Measurements from ENCODE around the gene TRAPPC5. TPM values are rescaled to one million over a fixed set of nuclear protein-coding genes. Genes with fewer than 3 reads are reported as not detected.

Gene TRAPPC5
- total RNA-seq, 1 experiment from 2014 or later: 101 TPM

- H3K4me2 ChIP-seq (ENCODE audit: low read length): no peak overlapping the region
- RAD21 ChIA-PET (ENCODE audit: low non-redundant PET in 1 of 2, low total read pairs in 2 of 2, uncharacterized antibody in 2 of 2, unreplicated experiment in 2 of 2): no interaction called here
- H3K27ac ChIP-seq (ENCODE audit: low read depth, low read length): no peak overlapping the region
- H4K20me1 ChIP-seq (ENCODE audit: insufficient read depth): no peaks in the 10 kb centered on the region
- ATAC-seq (no peak), DNase-seq (ENCODE audit: low read depth, low spot score) (no peak)
- no peak overlapping the region for H3K4me3 ChIP-seq (replicated peaks in 1 of 2; ENCODE audit: low read depth in 1 of 2, low read length in 2 of 2)
- H2AFZ ChIP-seq (ENCODE audit: low read depth, low read length, poor library complexity, severe bottlenecking): no peak overlapping the region
- intact Hi-C loops (cut with micrococcal nuclease): no loop called here
- peaks cover 3 to 10% of the 10 kb centered on the region in 2 experiments; a peak in 3 of 4 replicates for H3K4me1 ChIP-seq (ENCODE audit: control insufficient read depth in 1 of 2, insufficient read depth in 2 of 2, low read length in 2 of 2)
- TF ChIP-seq EZH2phosphoT487 (IDR thresholded peaks at IDR 0.05; ENCODE audit: borderline replicate concordance): no peak
- TF ChIP-seq CBX3 (IDR thresholded peaks at IDR 0.05; ENCODE audit: low read depth): no peak
- no peak for TF ChIP-seq SRF (IDR thresholded peaks at IDR 0.05; ENCODE audit: low read depth)
- no peak for TF ChIP-seq SIN3A (IDR thresholded peaks at IDR 0.05; ENCODE audit: low read depth)
- TF ChIP-seq POLR2A (IDR thresholded peaks at IDR 0.05; ENCODE audit: borderline replicate concordance, extremely low read depth, insufficient read depth, insufficient read length): no peak
- TF ChIP-seq REST (IDR thresholded peaks at IDR 0.05; ENCODE audit: low read depth): no peak
- TF ChIP-seq ZNF274 (IDR thresholded peaks at IDR 0.05; ENCODE audit: low read depth, low read length): no peak
- TF ChIP-seq FOSL1 (IDR thresholded peaks at IDR 0.05; ENCODE audit: low read depth): no peak
- no peak for TF ChIP-seq ELF1 (IDR thresholded peaks at IDR 0.05; ENCODE audit: borderline replicate concordance, low read depth)
- TF ChIP-seq TCF7L2 (IDR thresholded peaks at IDR 0.05; ENCODE audit: borderline replicate concordance, extremely low read depth, insufficient read depth, insufficient read length): no peak
- no peak for TF ChIP-seq CTCF (IDR thresholded peaks at IDR 0.05 in 2 of 3, conservative IDR thresholded peaks at IDR 0.05 in 1 of 3; ENCODE audit: borderline replicate concordance in 1 of 3, insufficient read depth in 1 of 3, low read depth in 2 of 3, low read length in 2 of 3)
- no peak for TF ChIP-seq ZBTB33 (IDR thresholded peaks at IDR 0.05; ENCODE audit: extremely low read depth, insufficient replicate concordance, low read length)
- TF ChIP-seq EGR1 (IDR thresholded peaks at IDR 0.05; ENCODE audit: low read depth): no peak
- TF ChIP-seq CEBPB (IDR thresholded peaks at IDR 0.05; ENCODE audit: low read depth): no peak
- TF ChIP-seq RAD21 (IDR thresholded peaks at IDR 0.05; ENCODE audit: low read depth): no peak
- TF ChIP-seq ZFX (IDR thresholded peaks at IDR 0.05): no peak
- no peak for TF ChIP-seq POLR2AphosphoS5 (IDR thresholded peaks at IDR 0.05; ENCODE audit: low read depth, low read length)
- no peaks in the 10 kb centered on the region for H3K27me3 ChIP-seq (ENCODE audit: insufficient read depth, low read length)
- H3K9me2 ChIP-seq (ENCODE audit: insufficient read depth): no peaks in the 10 kb centered on the region
- H3K79me2 ChIP-seq (ENCODE audit: insufficient read depth, low read length): no peaks in the 10 kb centered on the region
- POLR2A ChIA-PET: no interaction called here
- no peak overlapping the region for H3K9ac ChIP-seq (ENCODE audit: low read length)
- CTCF ChIA-PET: interaction anchor here (1.0 to 2.3 kb wide), 2 partner anchors 10 to 11 kb away, joined by 4 to 12 read pairs; partner anchors contain the start of gene TRAPPC5
- H3K9me3 ChIP-seq (ENCODE audit: control insufficient read depth in 1 of 2, insufficient read depth in 1 of 2, low read depth in 1 of 2, low read length in 2 of 2): peaks cover 0 to 3% of the 10 kb centered on the region in 2 experiments; a peak in 1 of 4 replicates
- no peaks in the 10 kb centered on the region for H3K36me3 ChIP-seq (ENCODE audit: control insufficient read depth in 1 of 2, insufficient read depth in 2 of 2, low read length in 2 of 2)
- BruUV-seq (replicated peaks): no TSS peak
These were observed 10.4 kb upstream of the TRAPPC5 start for GRCh38 chr19:7670150-7670783.
